Smooth muscle cell (in vitro differentiated cells): Measurements from ENCODE around the gene STMND1. TPM values are rescaled to one million over a fixed set of nuclear protein-coding genes. Genes with fewer than 3 reads are reported as not detected.

ENCODE experiments used
- DNase-seq: peaks from one replicate; lab custom pipeline; 2025; ENCODE audit not compliant: unreplicated experiment; lab: John Stamatoyannopoulos, UW
- H2AFZ ChIP-seq: fragments of 200-600 bp; sonication (generic); 2 replicates; pipeline ENCODE4 v1.6.0; 2016; ENCODE audit warnings: antibody characterized with exemption, low read depth, mild to moderate bottlenecking
- H3F3A ChIP-seq: fragments of 200-600 bp; sonication (generic); 2 replicates; pipeline ENCODE4 v1.6.0; 2017; ENCODE audit warnings: antibody characterized with exemption, low read depth
- H3K27ac ChIP-seq: fragments of 200-600 bp; sonication (generic); 2 replicates; pipeline ENCODE4 v1.5.1; 2016; ENCODE audit warnings: low read depth, mild to moderate bottlenecking
- H3K27me3 ChIP-seq: fragments of 200-600 bp; sonication (generic); 2 replicates; pipeline ENCODE4 v1.6.1; 2016; ENCODE audit warnings: low read depth, mild to moderate bottlenecking
- H3K36me3 ChIP-seq: fragments of 200-600 bp; sonication (generic); 2 replicates; pipeline ENCODE4 v1.5.1; 2016; ENCODE audit warnings: low read depth
- H3K4me1 ChIP-seq: fragments of 200-600 bp; sonication (generic); 2 replicates; pipeline ENCODE4 v1.5.1; 2016; ENCODE audit warnings: low read depth
- H3K4me2 ChIP-seq: fragments of 200-600 bp; sonication (generic); 2 replicates; pipeline ENCODE4 v1.6.0; 2016; ENCODE audit warnings: mild to moderate bottlenecking
- H3K4me3 ChIP-seq: fragments of 200-600 bp; sonication (generic); 2 replicates; pipeline ENCODE4 v1.5.1; 2016; ENCODE audit warnings: mild to moderate bottlenecking
- H3K79me2 ChIP-seq: fragments of 200-600 bp; sonication (generic); 2 replicates; pipeline ENCODE4 v1.6.0; 2016; ENCODE audit warnings: low read depth, mild to moderate bottlenecking
- H3K9ac ChIP-seq: fragments of 200-600 bp; sonication (generic); 2 replicates; pipeline ENCODE4 v1.6.0; 2016; ENCODE audit warnings: low read depth
- H3K9me3 ChIP-seq: fragments of 200-600 bp; sonication (generic); replicated peaks from 2 replicates; pipeline ENCODE4 v1.5.1; 2016; ENCODE audit warnings: low read depth
- H4K20me1 ChIP-seq: fragments of 200-600 bp; sonication (generic); 2 replicates; pipeline ENCODE4 v1.6.0; 2016; ENCODE audit warnings: low read depth
- CTCF ChIP-seq: fragments of 200-600 bp; sonication (generic); IDR thresholded peaks from 2 replicates; pipeline ENCODE4 v1.5.1; 2017; ENCODE audit warnings: borderline replicate concordance, mild to moderate bottlenecking, antibody characterized with exemption; ENCODE audit not compliant: insufficient read depth, poor library complexity, severe bottlenecking
- WGBS: methylation state at CpG from one replicate; pipeline ENCODE4 v1.1.7; 2016; ENCODE audit warnings: low lambda C conversion rate; 5-methylcytosine and 5-hydroxymethylcytosine counted together
- polyA plus RNA-seq: library from polyadenylated mRNA; unstranded; fragments of >200 nt; fragmentation: Nextera tagmentation; extraction: Ambion mirVana; gene quantifications from 2 replicates; pipeline ENCODE4 v1.2.1, GENCODE V29; 2016
- total RNA-seq: library from RNA; depleted of rRNA; stranded (reverse); fragments of >200 nt; gene quantifications from 2 replicates; pipeline ENCODE4 v1.2.3, GENCODE V29; 2014

The STMND1 gene
- total and polyA plus RNA-seq, 2 experiments from 2014 or later: not detected

GRCh38 chr6:17099401-17100059 lies 2.3 kb upstream of the STMND1 start:
- DNase-seq: no peak
- Histone ChIP-seq H3K36me3 (no peaks in the 10 kb centered on the region), H3K4me2 (no peak overlapping the region), H3K9me3 (no peaks in the 10 kb centered on the region), H4K20me1 (no peaks in the 10 kb centered on the region), H3K27ac (no peak overlapping the region), H3F3A (peaks cover 14% of the 10 kb centered on the region), H2AFZ (no peak overlapping the region), H3K4me1 (peaks cover 14% of the 10 kb centered on the region), H3K79me2 (no peaks in the 10 kb centered on the region), H3K4me3 (no peak overlapping the region), H3K27me3 (peaks cover 36% of the 10 kb centered on the region), H3K9ac (no peak overlapping the region)
- no peak for TF ChIP-seq CTCF
- whole genome bisulfite sequencing: 64% methylated on average over 5 of the region's 5 CpGs

DNA sequence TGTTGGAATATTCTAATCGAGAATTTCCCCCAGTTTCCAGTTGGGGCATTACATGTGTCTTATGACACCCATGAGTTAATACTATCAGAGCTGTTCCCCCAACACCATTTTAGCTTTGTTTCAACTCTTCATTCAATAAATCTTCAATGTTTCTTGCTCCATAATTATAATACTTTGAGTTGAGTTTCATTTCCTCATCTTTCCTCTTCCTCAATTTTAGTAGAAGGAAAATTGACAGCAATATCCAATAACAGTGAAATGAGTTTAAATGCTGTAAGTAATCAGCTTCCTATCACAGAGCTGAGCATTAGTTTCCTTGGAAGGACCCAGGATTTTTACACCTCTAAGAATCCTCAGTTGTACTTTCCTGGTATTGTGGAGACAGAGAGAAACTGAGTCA lies 1.0 kb upstream of the STMND1 start:
- Histone ChIP-seq H3K27me3 (peaks cover 36% of the 10 kb centered on the region), H2AFZ (no peak overlapping the region), H3K79me2 (no peaks in the 10 kb centered on the region), H3K4me1 (peaks cover 14% of the 10 kb centered on the region), H3K9me3 (no peaks in the 10 kb centered on the region), H4K20me1 (no peaks in the 10 kb centered on the region), H3K4me3 (no peak overlapping the region), H3K36me3 (no peaks in the 10 kb centered on the region), H3K9ac (no peak overlapping the region), H3F3A (peaks cover 14% of the 10 kb centered on the region), H3K27ac (no peak overlapping the region), H3K4me2 (no peak overlapping the region)
- no peak for DNase-seq
- WGBS: 96% methylated on average over 1 of the region's 1 CpG
- TF ChIP-seq CTCF: no peak

DNA sequence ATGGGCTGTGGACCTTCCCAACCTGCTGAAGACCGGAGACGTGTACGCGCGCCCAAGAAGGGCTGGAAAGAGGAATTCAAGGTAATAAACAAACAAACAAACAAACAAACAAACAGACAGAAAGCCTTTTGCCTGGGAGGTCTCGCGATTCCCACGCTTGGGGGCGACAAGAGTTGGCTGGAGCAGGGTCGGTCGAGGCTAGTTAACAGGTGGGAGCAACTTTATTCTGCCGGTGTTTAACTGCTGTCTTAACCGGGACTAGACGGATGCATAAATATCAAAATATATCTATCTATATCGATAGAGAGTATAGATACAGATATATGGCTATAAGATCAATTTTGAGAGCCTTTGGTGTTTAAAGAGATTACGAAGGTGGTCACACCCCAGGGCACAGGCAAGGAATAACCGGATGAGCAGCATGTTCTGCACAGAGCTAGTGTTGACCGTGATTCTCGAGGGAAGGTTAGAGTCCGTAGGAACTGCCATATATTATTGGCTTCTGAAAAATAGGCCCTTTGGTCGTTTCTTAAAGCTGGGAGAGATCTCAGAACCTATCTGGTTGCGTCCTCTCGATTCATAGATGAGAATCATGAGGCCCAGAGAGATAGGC lies 514 bp downstream of the STMND1 start:
- Histone ChIP-seq H3K9me3 (no peaks in the 10 kb centered on the region), H3K4me1 (peaks cover 14% of the 10 kb centered on the region), H4K20me1 (no peaks in the 10 kb centered on the region), H3K79me2 (no peaks in the 10 kb centered on the region), H2AFZ (peak overlapping the region; percentile 74), H3K27ac (no peak overlapping the region), H3K36me3 (no peaks in the 10 kb centered on the region), H3K9ac (peak overlapping the region; percentile 9), H3F3A (peaks cover 6% of the 10 kb centered on the region), H3K4me2 (peak overlapping the region; percentile 94), H3K27me3 (peaks cover 36% of the 10 kb centered on the region), H3K4me3 (peak overlapping the region; percentile 59)
- 41% methylated on average over 23 of the region's 23 CpGs for WGBS
- TF ChIP-seq CTCF: no peak
- no peak for DNase-seq
